Bronchial epithelial cell (primary cell): Measurements from ENCODE around the gene PRH2. TPM values are rescaled to one million over a fixed set of nuclear protein-coding genes. Genes with fewer than 3 reads are reported as not detected.

Source experiments
- DNase-seq: peaks from one replicate; pipeline ENCODE4 v3.0.0-alpha.2; 2010; ENCODE audit warnings: low read depth
- FAIRE-seq: peaks from 2 replicates; lab custom pipeline; 2011; peaks lifted over from hg19 to GRCh38; lab: Jason Lieb, UNC
- H3K27me3 ChIP-seq: 2 replicates; pipeline ENCODE4 v1.5.1; 2011; ENCODE audit warnings: low read length; ENCODE audit not compliant: control insufficient read depth, insufficient read depth
- H3K36me3 ChIP-seq: 2 replicates; pipeline ENCODE4 v1.5.1; 2011; ENCODE audit warnings: low read length; ENCODE audit not compliant: control insufficient read depth, insufficient read depth
- H3K4me3 ChIP-seq: 2 replicates; pipeline ENCODE4 v1.5.1; 2011; ENCODE audit warnings: mild to moderate bottlenecking, low read depth, low read length, control low read depth
- total RNA-seq: library from RNA; depleted of rRNA; stranded (reverse); fragments of >200 nt; gene quantifications from 2 replicates; pipeline ENCODE4 v1.2.1, GENCODE V29; 2014
- TF ChIP-seq, protein P1 (sequence below): IDR thresholded peaks from 2 replicates; pipeline ENCODE4 v1.5.1; 2011; ENCODE audit warnings: mild to moderate bottlenecking, moderate library complexity, low read length, control low read depth, inconsistent platforms; ENCODE audit not compliant: insufficient read depth, severe bottlenecking

Gene PRH2
- total RNA-seq, 1 donor from 2014 or later = not detected

DNA sequence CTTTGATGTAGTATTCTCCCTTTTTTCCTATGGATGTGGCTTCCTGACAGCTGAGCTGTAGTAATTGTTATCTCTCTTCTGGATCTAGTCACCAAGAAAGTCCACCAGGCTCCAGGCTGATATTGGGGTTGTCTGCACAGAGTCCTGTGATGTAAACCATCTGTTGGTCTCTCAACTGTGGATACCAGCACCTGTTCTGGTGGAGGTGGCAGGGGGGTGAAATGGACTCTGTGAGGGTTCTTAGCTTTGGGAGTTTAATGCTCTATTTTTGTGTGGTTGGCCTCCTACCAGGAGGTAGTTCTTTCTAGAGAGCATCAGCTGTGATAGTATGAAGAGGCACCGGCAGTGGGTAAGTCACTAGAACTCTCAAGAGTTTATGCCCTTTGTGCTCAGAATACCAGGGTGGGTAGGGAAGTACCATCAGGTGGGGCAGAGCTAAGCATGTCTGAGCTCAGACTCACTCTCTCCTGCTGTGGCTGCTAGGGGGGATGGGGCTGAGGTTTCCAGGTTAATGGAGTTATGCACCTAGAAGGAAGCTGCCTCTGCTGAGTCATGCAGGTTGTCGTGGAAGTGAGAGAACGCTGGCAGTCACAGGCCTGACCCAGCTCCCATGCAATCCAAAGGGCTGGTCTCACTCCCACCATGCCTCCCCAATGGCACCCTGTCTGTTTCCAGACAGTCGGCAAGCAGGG, 13.0 kb downstream of the PRH2 start:
- no peaks in the 10 kb centered on the region for H3K36me3 ChIP-seq
- H3K4me3 ChIP-seq = no peak overlapping the region
- no peaks in the 10 kb centered on the region for H3K27me3 ChIP-seq
- peak; percentile 97 for FAIRE-seq
- TF ChIP-seq, protein P1, sequence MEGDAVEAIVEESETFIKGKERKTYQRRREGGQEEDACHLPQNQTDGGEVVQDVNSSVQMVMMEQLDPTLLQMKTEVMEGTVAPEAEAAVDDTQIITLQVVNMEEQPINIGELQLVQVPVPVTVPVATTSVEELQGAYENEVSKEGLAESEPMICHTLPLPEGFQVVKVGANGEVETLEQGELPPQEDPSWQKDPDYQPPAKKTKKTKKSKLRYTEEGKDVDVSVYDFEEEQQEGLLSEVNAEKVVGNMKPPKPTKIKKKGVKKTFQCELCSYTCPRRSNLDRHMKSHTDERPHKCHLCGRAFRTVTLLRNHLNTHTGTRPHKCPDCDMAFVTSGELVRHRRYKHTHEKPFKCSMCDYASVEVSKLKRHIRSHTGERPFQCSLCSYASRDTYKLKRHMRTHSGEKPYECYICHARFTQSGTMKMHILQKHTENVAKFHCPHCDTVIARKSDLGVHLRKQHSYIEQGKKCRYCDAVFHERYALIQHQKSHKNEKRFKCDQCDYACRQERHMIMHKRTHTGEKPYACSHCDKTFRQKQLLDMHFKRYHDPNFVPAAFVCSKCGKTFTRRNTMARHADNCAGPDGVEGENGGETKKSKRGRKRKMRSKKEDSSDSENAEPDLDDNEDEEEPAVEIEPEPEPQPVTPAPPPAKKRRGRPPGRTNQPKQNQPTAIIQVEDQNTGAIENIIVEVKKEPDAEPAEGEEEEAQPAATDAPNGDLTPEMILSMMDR = no peak
- DNase-seq = peak; percentile 95

DNA sequence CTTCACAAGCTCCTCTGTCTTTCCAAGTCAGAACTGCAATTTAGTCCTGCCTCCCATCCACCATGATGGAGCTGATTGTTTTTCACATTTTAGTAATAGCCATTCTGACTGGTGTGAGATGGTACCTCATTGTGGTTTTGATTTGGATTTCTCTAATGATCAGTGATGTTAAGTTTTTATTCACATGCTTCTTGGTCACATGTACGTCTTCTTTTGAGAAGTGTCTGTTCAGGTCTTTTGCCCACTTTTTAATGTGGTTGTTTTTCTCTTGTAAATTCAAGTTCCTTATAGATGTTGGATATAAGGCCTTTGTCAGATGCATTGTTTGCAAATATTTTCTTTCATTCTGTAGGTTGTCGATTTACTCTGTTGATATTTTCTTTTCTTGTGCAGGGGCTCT, 14.1 kb downstream of the PRH2 start:
- TF ChIP-seq, protein P1 = no peak
- FAIRE-seq = no peak
- Histone ChIP-seq H3K36me3 (no peaks in the 10 kb centered on the region), H3K27me3 (no peaks in the 10 kb centered on the region), H3K4me3 (no peak overlapping the region)
- DNase-seq = no peak

DNA sequence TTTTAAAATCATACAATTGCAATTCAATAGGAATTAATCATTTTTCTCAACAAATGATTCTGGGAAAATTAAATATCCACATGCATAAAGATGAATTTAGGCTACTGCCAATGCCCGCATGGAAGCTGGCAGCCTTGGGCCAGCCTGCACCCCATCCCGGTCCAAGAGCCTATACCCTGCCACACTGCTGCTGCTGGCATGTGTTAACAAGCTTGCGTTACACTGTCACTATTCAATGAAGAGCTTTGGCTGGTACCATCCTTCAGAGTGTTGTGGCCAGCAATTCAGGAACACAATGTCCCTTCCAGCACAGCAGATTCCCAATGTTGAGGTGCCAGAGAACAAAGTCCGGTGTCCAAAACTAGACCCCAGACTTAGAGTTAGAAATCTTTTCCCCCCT, 23.6 kb downstream of the PRH2 start:
- H3K4me3 ChIP-seq = no peak overlapping the region
- DNase-seq (no peak), FAIRE-seq (no peak)
- no peaks in the 10 kb centered on the region for H3K36me3 ChIP-seq
- TF ChIP-seq, protein P1 = no peak
- H3K27me3 ChIP-seq = no peaks in the 10 kb centered on the region

DNA sequence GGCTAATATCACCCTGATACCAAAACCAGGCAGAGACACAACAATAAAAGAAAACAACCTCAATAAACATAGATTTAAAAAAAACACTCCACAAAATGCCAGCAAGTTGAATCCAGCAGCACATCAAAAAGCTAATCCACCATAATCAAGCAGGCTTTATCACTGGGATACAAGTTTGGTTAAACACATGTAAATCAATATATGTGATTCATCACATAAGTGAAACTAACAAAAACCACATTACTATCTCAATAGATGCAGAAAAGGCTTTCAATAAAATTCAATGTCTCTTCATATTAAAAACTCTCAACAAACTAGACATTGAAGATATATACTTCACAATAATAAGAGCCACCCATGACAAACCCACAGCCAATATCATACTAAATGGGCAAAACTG, 27.0 kb downstream of the PRH2 start:
- no peak for DNase-seq
- TF ChIP-seq, protein P1 = no peak
- no peak for FAIRE-seq
- no peak overlapping the region for H3K4me3 ChIP-seq
- no peaks in the 10 kb centered on the region for H3K36me3 ChIP-seq
- no peaks in the 10 kb centered on the region for H3K27me3 ChIP-seq

DNA sequence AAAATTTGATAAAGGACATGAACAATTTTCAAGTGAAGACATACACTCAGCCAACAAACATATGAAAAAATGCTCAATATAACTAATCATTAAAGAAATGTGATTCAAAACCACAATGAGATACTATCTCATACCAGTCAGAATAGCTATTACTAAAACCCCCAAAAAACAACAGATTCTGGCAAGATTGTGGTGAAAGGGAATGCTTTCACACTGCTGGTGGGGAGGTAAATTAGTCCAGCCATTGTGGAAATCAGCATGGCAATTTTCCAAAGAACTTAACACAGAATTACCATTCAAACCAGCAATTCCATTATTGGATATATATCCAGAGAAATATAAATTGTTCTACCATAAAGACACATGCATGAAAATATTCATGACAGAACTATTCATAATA, 28.7 kb downstream of the PRH2 start:
- no peaks in the 10 kb centered on the region for H3K27me3 ChIP-seq
- no peak overlapping the region for H3K4me3 ChIP-seq
- TF ChIP-seq, protein P1 = no peak
- no peaks in the 10 kb centered on the region for H3K36me3 ChIP-seq
- FAIRE-seq (no peak), DNase-seq (no peak)

DNA sequence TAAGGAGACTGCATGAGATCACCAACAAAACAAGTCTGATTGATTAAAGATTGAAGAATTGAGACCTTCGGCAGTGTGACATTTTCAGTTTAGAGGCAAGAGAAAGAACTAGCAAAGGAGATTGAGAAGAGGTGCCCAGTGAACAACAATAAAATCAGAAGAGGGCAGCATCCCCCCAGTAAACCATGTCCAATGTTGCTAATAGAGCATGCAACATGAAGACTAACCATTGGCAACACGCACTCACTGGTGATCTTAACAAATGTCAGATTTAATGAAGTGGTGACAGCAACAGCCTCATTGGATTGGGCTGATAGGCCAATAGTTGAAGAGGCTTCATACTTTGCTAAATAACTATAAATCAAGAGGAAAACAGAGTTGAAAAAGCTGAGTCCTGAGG, 30.8 kb downstream of the PRH2 start:
- DNase-seq (no peak), FAIRE-seq (no peak)
- TF ChIP-seq, protein P1 = no peak
- no peaks in the 10 kb centered on the region for H3K36me3 ChIP-seq
- no peaks in the 10 kb centered on the region for H3K27me3 ChIP-seq
- H3K4me3 ChIP-seq = no peak overlapping the region
